Measurements from ENCODE around the gene CLN5. TPM values are rescaled to one million over a fixed set of nuclear protein-coding genes. Genes with fewer than 3 reads are reported as not detected.

The CLN5 gene
- 46.7 and 48.3 TPM in 2 replicates for total RNA-seq

DNA sequence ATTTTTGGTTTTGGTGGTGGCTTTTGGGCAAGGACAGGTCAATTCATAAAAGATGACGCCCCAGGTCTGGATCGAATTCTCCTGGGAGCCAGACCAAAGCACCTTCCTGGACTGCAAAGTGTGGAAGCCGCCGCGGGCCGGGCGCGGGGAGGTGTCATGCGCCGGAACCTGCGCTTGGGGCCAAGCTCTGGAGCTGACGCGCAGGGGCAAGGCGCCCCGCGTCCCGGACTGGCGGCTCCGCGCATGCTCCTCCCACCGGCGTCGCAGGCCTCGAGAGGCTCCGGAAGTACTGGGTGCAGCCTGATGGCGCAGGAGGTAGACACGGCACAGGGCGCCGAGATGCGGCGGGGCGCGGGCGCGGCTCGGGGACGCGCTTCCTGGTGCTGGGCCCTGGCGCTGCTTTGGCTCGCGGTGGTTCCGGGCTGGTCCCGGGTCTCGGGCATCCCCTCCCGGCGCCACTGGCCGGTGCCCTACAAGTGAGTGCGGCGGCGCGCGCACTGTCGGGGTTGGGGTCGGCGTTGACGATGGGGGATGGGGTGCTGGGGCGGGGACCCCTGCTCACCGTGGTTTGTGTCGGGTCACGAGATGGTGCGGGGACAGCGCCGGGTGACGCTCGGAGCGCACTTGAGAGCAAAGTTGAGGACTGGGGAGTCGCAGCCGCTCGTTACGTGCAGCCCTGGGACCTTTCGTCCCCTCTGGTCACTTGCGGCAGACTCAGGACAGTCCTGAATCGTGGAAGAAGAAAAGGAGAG is at the start of gene CLN5:
Gene CLN5, plus strand, starts transcription at position 286 of the 752 bp plus-strand sequence. Its CDS starts 18 bp downstream, at position 304.

DNA sequence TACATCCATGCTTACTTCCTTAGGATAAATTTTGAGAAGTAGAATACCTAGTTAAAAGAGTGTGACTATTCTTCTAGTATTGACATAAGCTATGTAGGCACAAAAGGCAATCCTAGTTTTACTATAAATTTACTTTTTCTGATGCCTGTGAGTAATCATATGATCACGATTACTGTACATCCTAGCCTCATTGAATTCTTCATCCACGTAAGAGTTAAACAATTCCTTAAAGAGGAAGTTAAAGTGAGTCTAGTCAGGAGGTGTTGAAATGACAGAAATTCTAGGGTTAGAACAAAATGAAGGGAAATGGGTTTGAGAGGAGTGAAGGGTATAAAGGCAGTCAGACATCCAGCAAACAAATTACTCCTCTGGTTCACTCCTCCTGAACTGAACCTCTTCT is 43.7 kb upstream of the CLN5 start, which contains the start of gene ACOD1:
Gene ACOD1, plus strand, starts transcription at position 363 of the 400 bp plus-strand sequence. CDS start 48 bp downstream, outside the sequence.

GRCh38 chr13:77026861-77027621 is 35.2 kb downstream of the CLN5 start, which contains the start of gene FBXL3:
Gene FBXL3, minus strand, starts transcription at chr13:77027159. Its CDS starts 5,299 bp downstream, at chr13:77021860.

Other genes with a start within 250 kb of the CLN5 start
- 46.5 and 47.1 TPM in 2 replicates for gene KCTD12, start 105.7 kb upstream of the CLN5 start, total RNA-seq
- not detected in 2 replicates for gene ACOD1, start 43.6 kb upstream of the CLN5 start, total RNA-seq
- gene FBXL3, start 35.1 kb downstream of the CLN5 start, total RNA-seq, result 45.6 and 64.3 TPM in 2 replicates